NCI-H524 treated with DMSO at 0.1 percent for 48 hours (cell line): ENCODE measurements around the gene GOLGA3.

Experiments
- DNase-seq: peaks from one replicate; lab custom pipeline; 2025; lab: John Stamatoyannopoulos, UW

GOLGA3 gene

GRCh38 chr12:132720606-132721345, 107.9 kb downstream of the GOLGA3 start:
- no peak for DNase-seq

DNA sequence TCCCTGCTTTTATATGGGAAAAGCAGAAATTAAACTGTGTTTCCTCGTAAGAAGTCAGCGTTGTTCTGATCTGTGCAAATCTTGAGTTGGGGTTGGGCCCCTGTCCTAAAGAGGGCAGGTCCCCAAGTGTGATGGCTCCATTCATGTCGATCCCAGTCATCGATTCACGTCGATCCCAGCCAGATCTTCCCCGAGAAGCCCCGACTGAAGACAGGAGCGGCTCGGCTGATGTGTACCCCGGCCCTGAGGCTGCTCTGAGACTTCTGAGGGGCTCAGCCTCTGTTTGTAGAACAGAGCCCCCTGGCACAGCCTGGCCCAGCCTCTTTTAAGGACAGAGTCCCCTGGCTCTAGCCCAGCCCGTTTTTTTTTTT, 108.7 kb downstream of the GOLGA3 start:
- no peak for DNase-seq

DNA sequence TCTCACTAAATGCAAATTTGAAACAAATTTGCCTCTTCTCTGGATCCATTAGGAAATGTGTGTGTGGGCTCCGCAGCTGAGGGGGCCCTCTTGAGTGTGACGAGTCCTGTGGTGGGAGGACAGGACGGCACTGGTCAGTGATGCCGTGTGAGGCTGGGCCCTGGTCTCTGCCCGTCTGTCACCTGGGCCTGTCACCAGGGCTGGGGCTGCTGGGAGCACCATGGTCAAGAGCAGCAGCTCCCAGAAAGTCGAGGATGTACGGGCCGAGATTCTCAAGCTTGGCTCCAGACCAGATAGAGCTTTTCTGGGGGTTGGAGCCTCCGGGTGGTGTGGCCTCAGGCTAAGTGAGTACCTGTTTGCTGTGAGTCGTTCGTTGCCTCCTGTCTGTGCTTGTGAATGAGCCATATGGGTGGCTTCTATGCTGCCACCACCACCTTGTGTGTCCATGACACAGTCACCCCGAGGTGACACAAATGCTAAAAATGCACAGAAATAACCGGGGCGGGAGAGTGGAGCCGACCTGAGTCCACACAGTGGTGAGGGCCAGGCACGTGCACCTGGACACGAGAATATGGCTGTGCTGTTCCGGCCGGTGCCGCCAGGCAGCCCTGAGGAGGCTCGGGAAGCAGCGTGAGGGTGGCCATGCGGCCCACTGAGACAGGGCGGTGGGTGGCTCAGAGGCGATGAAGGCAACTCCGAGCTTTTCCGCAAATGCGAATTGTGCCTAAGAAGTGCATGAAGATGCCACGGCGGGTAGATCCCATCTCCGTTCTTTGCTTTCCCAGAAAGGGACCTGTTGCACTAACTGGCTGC, 109.3 kb downstream of the GOLGA3 start:
- no peak for DNase-seq
